Psoas muscle (tissue), 8 donors: ENCODE measurements around the gene P4HB. TPM values are rescaled to one million over a fixed set of nuclear protein-coding genes. Genes with fewer than 3 reads are reported as not detected.
A peak's percentile ranks its signal among the peaks of the same experiment; 100 is the strongest.

Experiments
- ATAC-seq, 4 donors: fragments of 200-7000 bp; cut with Tn5 transposase; one replicate each; pipeline ENCODE4 v1.9.1; 2020; ENCODE audit warnings: moderate library complexity in 3 of 4, mild to moderate bottlenecking in 2 of 4
- DNase-seq, 2 donors: peaks; one replicate each; pipeline ENCODE4 v3.0.0-alpha.2; 2020
- H3K27ac ChIP-seq: fragments of 200-600 bp; one replicate; pipeline ENCODE4 v1.8.0; 2022
- H3K27me3 ChIP-seq, 3 donors: fragments of 200-600 bp in 1 of 3; one replicate each; pipeline versions ENCODE4 v1.6.1 to v1.8.0; 2013 to 2022; ENCODE audit warnings: low read length in 2 of 3, mild to moderate bottlenecking in 2 of 3, moderate library complexity in 1 of 3; ENCODE audit not compliant: insufficient read depth in 3 of 3
- H3K36me3 ChIP-seq, 2 donors: fragments of 200-600 bp in 1 of 2; one replicate each; pipeline versions ENCODE4 v1.6.1 to v1.8.0; 2013 to 2022; ENCODE audit warnings: low read depth in 1 of 2, mild to moderate bottlenecking in 1 of 2, moderate library complexity in 1 of 2; ENCODE audit not compliant: insufficient read depth in 1 of 2
- H3K4me1 ChIP-seq: fragments of 200-600 bp; one replicate; pipeline ENCODE4 v1.8.0; 2022
- H3K4me3 ChIP-seq: fragments of 200-600 bp; one replicate; pipeline ENCODE4 v1.8.0; 2022; ENCODE audit warnings: mild to moderate bottlenecking
- H3K9me3 ChIP-seq: fragments of 200-600 bp; one replicate; pipeline ENCODE4 v1.8.0; 2022
- WGBS, 3 donors: extraction: QIAGEN DNeasy Blood & Tissue Kit; methylation state at CpG; one replicate each; pipeline versions ENCODE4 v1.1.6 to v1.1.7; 2013; 5-methylcytosine and 5-hydroxymethylcytosine counted together
- intact Hi-C, 2 donors: fragments of 100-400 bp; cut with DNase I; formaldehyde crosslinking; loops; one replicate each; pipeline versions ENCODE4 v1.11.0 to v1.14.2; 2022
- polyA plus RNA-seq, 3 donors: library from polyadenylated mRNA; stranded (reverse); fragments of 200-250 nt; gene quantifications; one replicate each; pipeline ENCODE4 v1.2.3, GENCODE V29; 2013
- total RNA-seq, 4 donors: library from RNA; stranded (reverse); fragmentation: NEBNext Ultra II Directional in 2 of 4; extraction: Animal tissue kit (Norgen Biotek cat#: 25700) in 2 of 4; gene quantifications; one replicate each; pipeline versions ENCODE4 v1.2.1 to v1.2.4, GENCODE V29; 2021 to 2023
- TF ChIP-seq, protein P1 (sequence below): fragments of 200-600 bp; IDR thresholded peaks from one replicate; pipeline ENCODE4 v1.8.0; 2022; ENCODE audit warnings: antibody characterized with exemption
- donor health status: healthy with polysubstance abuse.
- donor health status: DM: no; HTN: no; CAD: no; lungs with moderate emphysema.
- donor health status: Bipolar disorder and iron deficiency.
- donor health status: healthy.
- donor health status: DM: yes; HTN: yes; CAD: no.
- donor health status: DM: no; HTN: no; CAD: no.
- donor health status: DM: no; HTN: no; CAD: no.
- donor health status: DM: yes; HTN: yes; CAD: no.

P4HB gene
- total and polyA plus RNA-seq, 7 donors, result 236 to 384 (median 267) TPM

DNA sequence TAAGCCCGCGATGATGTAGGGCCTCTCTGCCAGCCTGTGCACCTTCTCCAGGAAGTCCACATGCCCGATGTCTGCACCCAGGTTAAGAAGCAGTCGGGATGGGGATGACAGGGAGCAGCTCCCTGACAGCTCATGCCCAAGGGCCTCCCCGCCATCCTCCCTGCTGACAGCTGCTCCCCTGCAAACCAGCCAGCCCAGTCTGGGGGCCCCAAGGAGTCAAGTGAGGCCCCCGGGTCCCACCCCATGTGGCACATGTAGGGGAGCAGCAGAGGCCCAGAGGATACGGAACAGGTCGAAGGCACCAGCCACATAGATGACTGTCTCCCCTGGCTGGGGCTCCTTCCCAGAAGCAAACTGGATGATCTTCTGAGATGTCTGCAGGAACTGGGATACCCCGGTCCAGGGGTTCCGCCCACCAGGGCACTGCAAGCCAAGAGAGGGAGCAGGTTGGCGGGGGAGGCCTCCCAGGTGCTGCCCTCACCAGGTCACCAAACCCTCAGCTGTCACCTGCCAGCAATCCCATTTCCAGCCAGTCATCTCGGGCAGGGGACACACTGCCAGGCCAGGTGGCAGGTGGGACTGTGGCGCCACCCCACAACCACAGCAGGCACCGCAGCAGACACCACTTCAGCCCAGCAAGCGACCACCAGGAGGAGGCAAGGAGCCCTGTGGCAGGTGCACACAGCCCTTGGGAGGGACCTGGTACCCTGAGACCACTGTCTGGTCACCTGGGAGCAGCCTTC is 46.3 kb upstream of the P4HB start:
- intact Hi-C loops, result no loop called here
- DNase-seq (peak in 1 of 2 donors; percentile 12), ATAC-seq (peak in 1 of 4 donors; percentile 0)
- H3K9me3 ChIP-seq, result no peaks in the 10 kb centered on the region
- no peak overlapping the region for H3K4me3 ChIP-seq
- H3K27me3 ChIP-seq, result no peaks in the 10 kb centered on the region
- peak overlapping the region; percentile 65 for H3K27ac ChIP-seq
- H3K36me3 ChIP-seq, result peaks cover 0 to 26% of the 10 kb centered on the region in 2 donors
- H3K4me1 ChIP-seq, result peaks cover 23% of the 10 kb centered on the region
- TF ChIP-seq, protein P1, sequence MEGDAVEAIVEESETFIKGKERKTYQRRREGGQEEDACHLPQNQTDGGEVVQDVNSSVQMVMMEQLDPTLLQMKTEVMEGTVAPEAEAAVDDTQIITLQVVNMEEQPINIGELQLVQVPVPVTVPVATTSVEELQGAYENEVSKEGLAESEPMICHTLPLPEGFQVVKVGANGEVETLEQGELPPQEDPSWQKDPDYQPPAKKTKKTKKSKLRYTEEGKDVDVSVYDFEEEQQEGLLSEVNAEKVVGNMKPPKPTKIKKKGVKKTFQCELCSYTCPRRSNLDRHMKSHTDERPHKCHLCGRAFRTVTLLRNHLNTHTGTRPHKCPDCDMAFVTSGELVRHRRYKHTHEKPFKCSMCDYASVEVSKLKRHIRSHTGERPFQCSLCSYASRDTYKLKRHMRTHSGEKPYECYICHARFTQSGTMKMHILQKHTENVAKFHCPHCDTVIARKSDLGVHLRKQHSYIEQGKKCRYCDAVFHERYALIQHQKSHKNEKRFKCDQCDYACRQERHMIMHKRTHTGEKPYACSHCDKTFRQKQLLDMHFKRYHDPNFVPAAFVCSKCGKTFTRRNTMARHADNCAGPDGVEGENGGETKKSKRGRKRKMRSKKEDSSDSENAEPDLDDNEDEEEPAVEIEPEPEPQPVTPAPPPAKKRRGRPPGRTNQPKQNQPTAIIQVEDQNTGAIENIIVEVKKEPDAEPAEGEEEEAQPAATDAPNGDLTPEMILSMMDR, result no peak
- WGBS, 3 donors, result 82 to 89% (median 86%) methylated on average over 14 to 15 of the region's 15 CpGs

DNA sequence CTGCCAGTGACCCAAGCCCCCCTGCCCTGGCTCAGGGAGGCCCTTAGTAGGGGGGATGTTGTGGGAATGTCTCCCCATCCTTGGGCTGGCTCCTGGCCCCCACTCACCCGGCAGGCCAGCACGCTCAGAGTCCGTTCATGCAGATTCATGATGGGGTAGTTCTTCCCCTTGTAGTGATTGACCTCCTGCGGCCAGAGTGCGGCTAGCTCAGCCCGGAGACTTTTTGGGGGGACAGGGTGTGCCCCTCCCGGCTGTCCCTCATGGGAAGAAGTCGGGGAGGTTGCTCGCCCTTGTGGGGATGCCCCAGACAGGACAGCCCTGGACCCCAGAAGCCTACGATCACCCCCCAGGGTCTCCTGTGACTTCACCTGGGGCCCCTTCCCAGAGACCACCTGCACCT is 45.7 kb upstream of the P4HB start:
- ATAC-seq (no peak), DNase-seq (no peak)
- Histone ChIP-seq H3K4me3 (no peak overlapping the region), H3K27me3 (no peaks in the 10 kb centered on the region), H3K27ac (no peak overlapping the region), H3K36me3 (peaks cover 0 to 27% of the 10 kb centered on the region in 2 donors), H3K9me3 (no peaks in the 10 kb centered on the region), H3K4me1 (peaks cover 23% of the 10 kb centered on the region)
- 93 to 96% (median 93%) methylated on average over 10 of the region's 10 CpGs for WGBS, 3 donors
- TF ChIP-seq, protein P1, result no peak
- intact Hi-C loops, result no loop called here

DNA sequence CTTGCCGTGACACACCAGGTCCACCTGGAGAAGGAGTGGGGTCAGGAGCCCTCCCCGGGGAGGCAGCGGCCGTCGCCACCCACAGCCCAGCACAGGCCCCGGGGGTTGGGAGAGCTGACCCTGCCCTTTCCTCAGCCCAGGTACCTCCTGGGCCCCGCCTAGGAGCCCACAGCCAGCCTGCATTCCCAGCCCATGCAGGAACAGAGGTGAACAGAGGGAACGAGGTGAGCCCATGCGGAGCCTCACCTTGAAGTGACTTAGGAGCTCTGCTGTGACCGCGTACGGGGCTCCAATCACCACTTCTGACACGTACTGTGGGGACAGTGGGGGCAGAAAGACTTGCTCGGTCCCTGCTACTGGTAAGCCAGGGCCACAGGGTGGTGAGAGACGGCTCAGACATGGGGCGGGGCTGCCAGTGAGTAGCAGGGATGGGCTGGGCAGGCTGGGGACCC is 45.1 kb upstream of the P4HB start:
- WGBS, 3 donors, result 93 to 96% (median 95%) methylated on average over 13 to 16 of the region's 16 CpGs
- no peak for ATAC-seq
- intact Hi-C loops, result no loop called here
- DNase-seq, result no peak
- Histone ChIP-seq H3K36me3 (peaks cover 0 to 32% of the 10 kb centered on the region in 2 donors), H3K27ac (no peak overlapping the region), H3K9me3 (no peaks in the 10 kb centered on the region), H3K4me1 (peaks cover 22% of the 10 kb centered on the region), H3K27me3 (no peaks in the 10 kb centered on the region), H3K4me3 (no peak overlapping the region)
- TF ChIP-seq, protein P1, result no peak

DNA sequence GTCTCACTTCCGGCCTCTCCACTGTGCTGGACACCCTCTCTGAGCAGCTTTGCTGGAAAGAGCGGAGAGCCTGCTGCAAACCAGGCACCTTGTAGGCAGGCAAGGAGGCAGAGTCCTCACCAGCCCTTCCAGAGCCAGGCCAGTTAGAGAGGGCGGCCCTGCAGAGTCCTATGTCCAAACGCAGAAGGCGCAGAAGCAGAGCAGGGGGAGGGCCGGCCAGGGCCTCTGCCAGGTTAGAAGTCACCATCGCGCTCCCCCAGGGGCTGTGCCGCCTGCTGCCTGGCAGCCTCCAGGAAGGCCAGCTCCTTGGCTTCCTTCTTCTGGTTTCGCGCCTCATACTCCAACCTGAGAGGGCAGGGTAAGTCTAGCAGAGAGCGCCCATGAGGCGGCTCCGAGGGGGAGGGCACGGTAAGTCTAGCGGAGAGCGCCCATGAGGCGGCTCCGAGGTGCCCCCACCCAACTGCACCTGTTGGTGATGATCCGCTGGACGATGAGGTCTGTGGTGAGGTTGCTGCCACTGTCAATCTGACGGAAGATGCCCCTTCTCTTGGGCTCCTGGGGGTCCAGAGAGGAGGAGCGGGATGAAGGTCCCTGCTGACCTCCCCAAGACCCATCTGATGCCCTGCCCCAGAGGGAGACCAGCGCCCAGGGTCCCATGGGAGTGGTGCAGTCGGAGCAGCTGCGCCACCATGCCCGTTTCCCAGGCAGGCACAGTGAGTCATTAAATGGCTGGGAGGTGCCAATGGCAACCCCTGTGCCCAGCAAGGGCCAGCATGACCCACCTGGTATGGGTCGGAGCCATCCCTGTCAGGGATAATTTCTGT is 44.5 kb upstream of the P4HB start:
- intact Hi-C loops, result no loop called here
- no peak for ATAC-seq
- no peak for DNase-seq
- TF ChIP-seq, protein P1, result no peak
- no peak overlapping the region for H3K4me3 ChIP-seq
- no peak overlapping the region for H3K27ac ChIP-seq
- H3K4me1 ChIP-seq, result peaks cover 16% of the 10 kb centered on the region
- 84 to 93% (median 87%) methylated on average over 27 to 28 of the region's 28 CpGs for WGBS, 3 donors
- H3K27me3 ChIP-seq, result no peaks in the 10 kb centered on the region
- H3K36me3 ChIP-seq, result peaks cover 0 to 38% of the 10 kb centered on the region in 2 donors
- H3K9me3 ChIP-seq, result no peaks in the 10 kb centered on the region
